G401 (cell line): Measurements from ENCODE around the gene LYRM4. TPM values are rescaled to one million over a fixed set of nuclear protein-coding genes. Genes with fewer than 3 reads are reported as not detected.

Source experiments
- DNase-seq: peaks from one replicate; pipeline ENCODE4 v3.0.0-alpha.2; 2015; ENCODE audit warnings: low spot score
- in situ Hi-C: cut with HindIII; loops from 2 replicates; pipeline ENCODE4 v1.10.0; 2016; ENCODE audit warnings: low sequenced_read_pairs, mixed read lengths
- total RNA-seq: library from RNA; depleted of rRNA; stranded (reverse); fragments of >200 nt; shearing (Covaris generic); gene quantifications from 2 replicates; pipeline ENCODE4 v1.2.3, GENCODE V29; 2014

Gene LYRM4
- total RNA-seq, 1 experiment from 2014 or later: 39.1 TPM

DNA sequence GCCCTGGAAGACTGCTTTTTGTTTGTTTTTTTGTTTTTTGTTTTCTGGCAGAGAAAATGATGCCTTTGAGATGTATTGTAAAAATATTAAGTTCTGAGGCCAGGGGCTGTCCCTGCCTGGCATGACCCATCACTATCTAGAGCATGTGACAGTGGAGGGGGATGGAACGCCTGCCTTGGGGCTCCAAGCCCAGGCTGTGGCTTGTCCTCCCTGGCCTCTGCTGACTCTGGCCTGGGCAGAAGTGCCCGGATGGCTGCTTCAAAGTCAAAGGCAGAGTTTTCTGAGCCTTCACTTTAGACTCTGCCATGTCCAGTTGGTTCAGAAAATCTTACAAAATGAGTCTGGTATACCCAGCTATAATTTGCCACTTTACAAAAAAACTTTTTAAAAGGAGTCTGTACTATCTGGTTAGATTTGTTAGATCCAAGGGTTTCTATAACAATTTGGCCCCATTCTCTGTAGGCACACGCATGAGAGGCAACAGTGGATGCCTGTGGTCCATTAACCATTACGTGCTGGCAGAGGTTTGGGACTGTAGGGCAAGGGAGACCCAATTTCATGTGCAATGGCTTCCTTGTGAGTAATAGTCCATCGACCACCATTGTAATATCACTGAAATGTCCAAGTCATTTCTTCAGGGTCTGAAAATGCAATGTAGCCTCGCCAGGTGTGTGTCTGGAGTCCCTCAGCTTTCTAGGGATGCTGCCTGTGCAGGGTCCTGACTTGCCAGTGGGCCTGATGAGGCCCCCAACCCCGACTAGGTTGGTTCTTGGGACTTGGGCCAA is 167.3 kb downstream of the LYRM4 start:
- in situ Hi-C loops: no loop called here
- no peak for DNase-seq

DNA sequence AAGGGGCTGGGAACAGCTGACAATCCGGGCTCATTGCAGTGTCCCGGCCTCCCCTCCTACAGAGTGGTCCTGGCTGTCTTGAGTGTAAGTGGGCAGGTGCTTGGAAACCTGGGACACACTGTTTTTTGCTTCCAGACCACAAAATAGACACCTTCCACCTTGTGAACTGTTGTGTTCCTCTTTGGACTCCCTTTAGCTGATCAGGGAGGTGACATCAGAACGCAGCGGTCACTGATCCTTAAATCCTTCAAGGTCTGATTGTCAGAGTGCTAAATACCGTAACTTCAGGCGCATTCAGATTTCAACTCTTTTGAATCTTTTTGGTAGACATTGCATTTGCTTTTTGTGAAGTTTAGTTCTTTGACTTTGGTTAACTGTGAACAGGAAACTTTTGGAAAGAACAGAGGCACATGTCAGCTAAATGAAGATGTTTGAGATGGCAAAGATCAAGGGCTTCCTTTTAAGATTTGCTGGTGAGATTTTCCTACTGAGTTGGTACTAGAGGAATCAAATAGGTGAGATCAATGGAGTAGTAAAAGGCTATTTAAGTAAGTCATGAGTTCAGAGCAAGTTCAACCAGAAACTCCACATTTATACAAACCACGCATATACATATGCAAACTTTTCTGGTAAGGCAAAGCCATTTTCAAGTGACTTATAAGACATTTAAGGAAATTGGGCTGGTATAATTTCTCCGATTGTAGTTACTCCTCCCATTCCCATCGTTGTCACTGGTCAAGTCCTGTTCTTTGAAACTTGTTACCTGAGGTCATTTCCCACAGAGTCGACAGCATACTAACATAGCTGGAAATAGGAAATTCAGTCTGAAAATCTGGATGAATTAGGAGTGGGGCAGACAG is 169.3 kb downstream of the LYRM4 start:
- in situ Hi-C loops: no loop called here
- DNase-seq: no peak

DNA sequence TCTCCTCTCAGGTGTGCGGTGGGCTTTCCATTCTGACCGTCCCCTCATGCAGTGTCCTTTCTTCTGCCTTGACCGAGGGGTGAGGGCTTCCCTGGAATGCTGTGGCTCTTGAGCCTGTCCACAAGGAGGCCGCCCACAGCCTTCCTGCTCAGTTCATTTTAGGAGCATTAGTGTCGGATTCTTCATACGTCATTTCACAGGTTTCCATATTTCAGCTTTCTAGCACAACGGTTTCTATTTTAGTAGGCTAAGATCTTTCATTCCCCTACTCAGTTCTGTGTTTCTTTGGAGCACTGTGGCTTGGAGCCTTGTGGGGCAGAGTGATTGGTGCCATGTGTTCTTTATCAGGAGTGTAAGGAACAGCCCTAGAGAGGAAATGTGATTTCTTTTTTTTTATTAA is 170.1 kb downstream of the LYRM4 start:
- in situ Hi-C loops: no loop called here
- no peak for DNase-seq

DNA sequence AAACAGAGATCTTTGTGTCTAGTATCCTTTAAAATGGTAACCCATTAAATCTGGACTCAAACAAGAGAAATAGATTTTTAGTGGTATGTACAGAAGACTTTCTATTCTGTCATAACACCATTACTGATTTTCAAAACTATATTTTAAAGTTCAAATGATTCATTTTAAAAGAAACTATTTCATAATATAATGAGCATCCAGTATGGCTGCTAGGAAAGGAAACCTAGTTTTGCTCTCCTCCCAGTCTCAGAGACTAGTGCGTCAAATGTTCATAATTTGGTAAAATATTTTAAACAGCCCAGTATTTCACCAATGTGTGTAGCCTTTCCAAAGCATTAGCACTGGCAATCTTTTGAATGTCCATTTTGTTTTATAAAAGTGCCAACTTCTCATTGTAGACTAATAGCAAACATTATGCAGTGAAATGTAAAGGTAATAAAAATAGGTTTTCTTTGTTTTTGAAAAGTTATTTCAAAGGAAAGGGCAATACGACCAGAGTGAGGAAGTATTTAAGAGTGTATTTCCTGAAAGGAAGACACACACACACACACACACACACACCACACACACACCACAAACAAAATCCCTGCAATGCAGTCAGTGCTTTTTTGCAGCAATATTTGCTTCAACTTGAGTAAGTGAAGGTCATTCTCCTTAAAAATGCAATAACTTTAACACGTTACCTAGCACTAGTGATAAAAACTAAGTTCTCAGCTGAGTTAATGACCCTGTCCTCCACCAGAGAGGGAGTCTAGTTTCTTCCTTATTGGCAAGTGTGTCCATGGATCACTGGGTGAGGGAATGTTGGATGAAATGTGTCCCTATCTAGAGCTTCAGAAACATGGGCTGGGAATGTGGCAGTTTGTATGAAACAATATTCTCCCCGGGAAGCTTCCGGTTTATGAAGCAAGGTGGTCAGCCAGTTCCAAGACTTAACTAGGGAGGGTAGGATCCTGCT is 171.0 kb downstream of the LYRM4 start:
- in situ Hi-C loops: no loop called here
- no peak for DNase-seq

DNA sequence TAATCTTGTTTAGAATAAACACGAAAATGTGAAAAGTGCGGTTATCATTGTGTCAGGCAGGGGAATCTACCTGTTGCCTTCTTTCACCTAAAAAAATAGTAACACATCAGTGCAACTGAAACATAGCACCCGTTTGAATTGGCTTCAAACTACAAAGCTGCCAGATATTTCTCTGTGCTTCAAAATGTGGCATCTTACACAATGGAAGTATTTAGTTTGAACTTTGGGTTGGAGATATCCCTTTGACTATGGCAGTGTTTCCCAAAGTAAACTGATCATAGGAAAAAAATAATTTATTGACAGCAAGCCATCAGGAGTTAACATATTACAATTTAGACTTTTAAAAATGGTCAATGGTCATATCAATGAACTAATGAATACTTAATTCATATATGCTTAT is 172.0 kb downstream of the LYRM4 start:
- no peak for DNase-seq
- in situ Hi-C loops: no loop called here

DNA sequence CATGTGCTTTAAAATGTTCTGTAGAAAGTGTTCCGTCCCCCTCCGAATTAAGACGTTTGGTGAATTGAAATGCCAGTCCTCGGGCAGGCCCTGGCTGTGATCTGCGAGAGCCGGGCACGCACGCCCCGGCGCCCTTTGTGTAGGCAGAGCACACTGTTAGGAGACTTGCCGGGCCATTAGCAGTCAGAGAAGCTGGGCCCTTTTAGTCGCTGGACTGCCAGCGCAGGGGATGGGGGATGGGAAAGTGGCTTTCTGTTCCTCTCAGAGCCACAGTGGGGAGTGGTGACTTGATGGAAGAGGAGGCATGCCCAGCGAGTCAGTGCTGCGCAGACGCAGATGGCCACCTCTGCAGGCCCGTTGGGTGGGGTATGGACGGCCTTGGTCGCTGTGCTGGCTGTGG is 173.4 kb downstream of the LYRM4 start:
- peak; percentile 17 for DNase-seq
- in situ Hi-C loops: no loop called here

DNA sequence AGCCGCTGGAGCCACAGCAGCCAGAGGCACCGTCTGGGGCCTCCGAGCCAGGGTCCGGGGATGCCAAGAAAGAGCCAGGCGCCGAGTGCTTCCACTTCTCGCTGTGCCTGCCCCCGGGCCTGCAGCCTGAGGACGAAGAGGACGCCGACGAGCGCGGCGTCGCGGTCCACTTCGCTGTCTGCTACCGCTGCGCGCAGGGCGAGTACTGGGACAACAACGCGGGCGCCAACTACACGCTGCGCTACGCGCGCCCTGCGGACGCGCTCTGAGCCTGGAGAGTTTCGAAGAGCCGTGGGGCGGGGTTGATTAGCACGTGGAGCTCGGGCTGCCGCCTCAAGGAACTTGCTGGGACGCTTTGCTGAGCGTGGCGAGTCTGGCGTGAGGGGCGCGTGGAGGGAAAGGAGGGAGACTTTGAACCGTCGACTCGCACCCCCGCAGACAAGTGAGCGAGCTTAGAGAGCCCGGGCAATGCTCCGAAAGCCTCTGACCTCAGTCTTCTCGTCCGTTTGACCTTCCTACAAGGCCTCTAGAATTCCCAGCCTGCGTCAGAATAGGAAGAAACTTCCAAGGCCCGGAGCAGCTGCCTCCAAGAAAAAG is 174.4 kb downstream of the LYRM4 start:
- in situ Hi-C loops: no loop called here
- DNase-seq: no peak

DNA sequence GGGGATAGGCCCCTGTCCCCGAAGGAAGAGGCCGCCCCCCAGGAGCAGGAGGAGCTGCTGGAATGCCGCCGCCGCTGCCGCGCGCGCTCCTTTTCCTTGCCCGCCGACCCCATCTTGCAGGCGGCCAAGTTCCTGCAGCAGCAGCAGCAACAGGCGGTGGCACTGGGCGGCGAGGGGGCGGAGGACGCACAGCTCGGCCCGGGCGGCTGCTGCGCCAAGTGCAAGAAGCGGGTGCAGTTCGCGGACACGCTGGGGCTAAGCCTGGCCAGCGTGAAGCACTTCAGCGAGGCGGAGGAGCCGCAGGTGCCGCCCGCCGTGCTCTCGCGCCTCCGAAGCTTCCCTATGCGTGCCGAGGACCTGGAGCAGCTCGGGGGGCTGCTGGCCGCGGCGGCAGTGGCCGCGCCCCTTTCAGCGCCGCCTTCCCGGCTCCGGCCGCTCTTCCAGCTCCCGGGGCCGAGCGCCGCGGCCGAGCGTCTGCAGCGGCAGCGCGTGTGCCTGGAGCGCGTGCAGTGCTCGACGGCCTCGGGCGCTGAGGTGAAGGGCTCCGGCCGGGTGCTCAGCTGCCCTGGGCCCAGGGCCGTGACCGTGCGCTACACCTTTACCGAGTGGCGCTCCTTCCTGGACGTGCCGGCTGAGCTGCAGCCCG is 175.0 kb downstream of the LYRM4 start:
- DNase-seq: no peak
- in situ Hi-C loops: no loop called here

DNA sequence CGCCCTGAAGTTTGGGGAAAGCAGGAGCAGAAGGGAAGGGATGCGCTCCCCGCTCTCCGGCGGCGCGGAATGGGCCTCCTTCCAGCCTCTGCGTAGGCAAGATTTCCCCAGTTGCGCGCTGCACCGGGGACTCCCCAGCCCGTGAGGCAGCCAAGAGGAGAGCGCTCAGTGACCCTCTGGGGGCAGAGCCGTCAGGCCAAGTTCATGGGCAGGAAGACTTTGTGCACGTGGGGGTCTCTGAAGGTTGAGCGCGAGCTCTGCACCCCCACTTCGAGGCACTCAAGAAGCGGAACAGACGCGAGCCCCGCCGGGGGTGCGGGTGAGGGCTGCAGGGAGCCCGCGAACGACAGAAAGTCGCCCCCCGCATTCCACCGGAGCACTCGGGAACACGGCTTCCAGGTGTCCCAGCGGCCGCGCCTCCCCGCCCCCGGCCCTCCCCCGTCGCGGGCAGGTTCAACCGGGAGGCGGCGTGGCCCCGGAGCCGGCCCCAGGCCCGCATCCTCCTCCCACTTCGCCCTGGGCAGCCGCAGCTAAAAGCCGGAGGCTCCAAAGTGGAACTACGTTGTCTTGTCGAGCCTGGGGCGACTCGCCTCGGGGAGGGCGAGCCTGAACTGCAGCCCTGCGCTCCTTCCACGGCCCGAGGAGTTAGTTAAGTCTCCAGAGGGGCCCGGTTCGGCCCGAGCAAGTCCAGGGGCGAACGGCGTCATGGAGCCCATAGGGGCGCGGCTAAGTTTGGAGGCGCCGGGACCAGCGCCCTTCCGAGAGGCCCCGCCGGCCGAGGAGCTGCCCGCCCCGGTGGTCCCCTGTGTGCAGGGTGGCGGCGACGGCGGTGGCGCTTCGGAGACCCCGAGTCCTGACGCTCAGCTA is 175.7 kb downstream of the LYRM4 start, which contains the start of gene PPP1R3G:
TSS of gene PPP1R3G (plus strand) at position 561 of the 867 bp plus-strand sequence. CDS start at position 706, 145 bp downstream.
- DNase-seq: no peak
- in situ Hi-C loops: no loop called here

DNA sequence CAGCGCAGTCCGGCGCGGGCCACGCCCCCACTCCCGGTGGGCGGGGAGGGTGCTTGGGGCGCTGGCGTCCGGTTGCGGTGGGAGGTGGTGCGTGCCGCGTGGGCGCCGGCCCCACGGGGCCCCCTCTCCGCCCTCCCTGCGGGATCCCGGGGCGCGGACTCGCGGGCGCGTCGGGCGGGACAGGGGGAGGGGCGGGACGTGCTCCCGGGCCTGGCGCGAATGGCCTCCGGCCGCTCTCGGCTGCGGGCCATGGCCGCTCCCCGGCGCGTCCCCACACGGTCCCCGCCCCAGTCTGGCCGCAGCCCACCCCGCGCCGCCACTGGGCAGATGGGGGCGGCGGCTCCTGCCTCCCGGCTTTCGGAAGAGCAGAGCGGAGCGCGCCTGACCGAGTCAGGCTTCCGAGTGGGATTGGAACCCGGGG is 176.4 kb downstream of the LYRM4 start:
- no peak for DNase-seq
- in situ Hi-C loops: no loop called here

DNA sequence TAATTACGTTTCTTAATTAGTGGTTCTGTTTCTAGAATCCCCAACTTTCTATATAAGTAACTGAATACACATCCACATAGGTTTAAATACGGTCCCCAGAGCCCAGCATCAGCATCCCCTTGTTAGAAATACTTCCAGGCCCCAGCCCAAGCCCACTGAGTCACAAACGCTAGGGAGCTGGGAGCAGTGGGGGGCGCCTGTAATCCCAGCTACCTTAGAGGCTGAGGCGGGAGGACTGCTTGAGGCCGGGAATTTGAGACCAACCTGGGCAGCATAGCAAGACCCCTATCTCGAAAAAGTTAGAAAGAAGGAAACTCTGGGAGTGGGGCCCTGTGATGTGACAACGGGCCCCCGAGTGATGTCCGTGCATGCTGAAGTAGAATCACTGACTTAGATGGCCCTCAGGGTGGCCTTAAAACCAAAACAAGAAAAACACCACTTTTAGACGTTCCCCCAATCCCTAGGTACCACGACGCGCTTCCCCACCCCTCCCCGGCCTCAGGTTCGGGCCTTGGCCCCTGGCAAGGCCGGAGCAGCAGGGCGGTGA is 176.9 kb downstream of the LYRM4 start:
- no peak for DNase-seq
- in situ Hi-C loops: no loop called here

DNA sequence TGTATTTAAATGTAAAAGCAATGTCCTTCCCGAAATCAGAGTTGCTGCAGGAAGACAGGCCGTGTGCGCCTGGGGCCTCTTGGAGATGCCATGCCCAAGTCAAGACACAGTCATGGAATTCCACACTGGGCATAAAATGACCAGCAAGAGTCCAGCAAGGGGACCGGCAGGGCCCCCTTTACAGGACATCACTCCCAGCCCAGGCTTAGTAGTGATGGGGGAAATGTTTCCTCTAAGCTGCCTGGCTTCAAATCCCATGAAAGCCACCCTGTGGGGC is 177.5 kb downstream of the LYRM4 start:
- no peak for DNase-seq
- in situ Hi-C loops: no loop called here

DNA sequence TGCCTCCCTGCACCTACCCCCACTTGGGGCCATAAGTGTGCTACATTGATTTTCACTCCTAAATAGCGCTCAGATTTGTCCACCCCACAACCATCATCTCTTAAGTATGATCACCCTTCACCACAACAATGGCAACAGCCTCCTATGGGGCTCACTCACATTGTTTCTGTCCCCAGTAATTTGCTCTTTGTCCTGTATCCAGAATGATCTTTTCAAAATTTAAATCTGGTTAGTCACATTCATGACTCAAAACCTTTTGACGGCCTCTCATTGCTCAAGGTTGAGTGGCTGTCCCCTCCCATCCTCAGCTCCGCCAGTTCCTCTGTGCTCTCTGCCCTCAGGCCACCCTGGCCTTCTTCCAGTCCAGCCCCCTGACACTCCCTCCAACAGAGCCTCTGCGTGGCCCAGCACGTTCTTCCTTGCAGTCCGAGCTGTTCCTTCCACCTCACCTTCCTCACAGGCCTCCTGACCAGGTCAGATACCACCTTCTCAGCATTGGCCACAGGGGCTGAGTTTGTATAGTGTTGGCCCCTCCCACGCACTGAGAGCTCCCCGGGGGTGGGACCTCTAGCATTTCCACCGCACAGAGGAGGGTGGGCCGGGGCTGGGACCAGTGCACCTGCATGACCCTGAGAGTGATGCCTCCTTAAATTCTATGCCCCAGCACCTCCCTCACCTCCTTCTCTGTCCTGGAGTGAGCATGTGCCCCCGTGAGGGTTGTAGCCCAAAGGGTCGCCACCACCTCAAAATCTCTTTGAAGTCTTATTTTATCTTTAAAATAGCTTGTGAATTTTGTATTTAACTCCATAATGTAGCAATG is 178.1 kb downstream of the LYRM4 start:
- DNase-seq: no peak
- in situ Hi-C loops: no loop called here

DNA sequence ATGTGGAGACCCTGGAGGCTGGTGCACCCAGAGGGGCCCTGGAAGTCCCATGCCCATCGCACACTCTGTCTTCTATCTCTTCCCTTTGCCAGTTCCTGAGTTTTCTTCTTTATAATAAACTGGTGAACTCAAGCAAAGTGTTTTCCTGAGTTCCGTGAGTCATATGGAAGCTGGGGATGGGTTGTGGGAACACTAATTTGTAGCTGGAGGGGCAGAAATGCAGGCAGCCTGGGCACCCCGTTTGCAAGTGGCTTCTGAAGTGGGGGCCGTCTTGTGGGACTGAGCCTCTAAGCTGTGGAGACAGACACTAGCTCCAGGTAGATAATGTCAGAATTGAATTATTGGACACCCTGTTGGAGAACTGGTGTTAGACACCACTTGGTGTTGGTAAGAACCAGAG is 178.8 kb downstream of the LYRM4 start:
- in situ Hi-C loops: no loop called here
- no peak for DNase-seq

DNA sequence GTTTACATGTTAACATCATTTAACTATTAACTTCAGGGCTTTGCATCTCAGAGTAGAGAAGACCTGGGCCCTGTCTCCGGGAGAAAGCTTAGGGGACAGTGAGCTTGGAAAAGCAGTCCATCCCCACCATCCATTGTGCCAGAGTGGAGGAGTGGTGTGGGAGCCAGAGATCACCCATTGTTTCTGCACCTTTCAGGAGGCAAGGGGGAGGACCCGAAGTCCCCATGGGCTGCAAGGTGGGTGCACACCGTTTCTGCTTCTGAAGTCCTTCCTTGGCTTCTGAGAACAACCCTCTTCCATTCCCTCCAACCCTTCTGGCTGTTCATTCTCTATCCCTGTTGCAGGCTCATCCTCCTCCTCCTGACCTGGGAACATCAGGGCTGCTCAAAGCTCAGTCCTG is 179.6 kb downstream of the LYRM4 start:
- in situ Hi-C loops: no loop called here
- no peak for DNase-seq

DNA sequence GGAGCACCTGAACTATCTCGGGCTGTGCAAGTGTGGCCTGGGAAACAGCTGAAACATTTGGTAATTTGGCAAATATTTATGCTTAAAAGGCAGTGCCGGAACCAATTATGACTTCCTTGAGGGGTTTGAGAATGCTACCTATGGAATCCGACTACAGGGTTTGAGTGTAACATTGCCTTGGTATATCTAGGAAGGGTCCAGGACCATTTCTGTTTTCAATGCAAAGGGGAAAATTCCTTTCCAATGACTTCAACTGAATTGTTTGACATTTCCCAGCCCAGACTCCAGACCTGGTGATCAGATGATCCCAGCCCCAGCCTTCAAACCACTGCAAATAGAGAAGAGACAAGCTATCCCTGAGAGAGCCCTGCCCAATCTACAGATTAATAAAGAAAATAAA is 180.2 kb downstream of the LYRM4 start:
- in situ Hi-C loops: no loop called here

DNA sequence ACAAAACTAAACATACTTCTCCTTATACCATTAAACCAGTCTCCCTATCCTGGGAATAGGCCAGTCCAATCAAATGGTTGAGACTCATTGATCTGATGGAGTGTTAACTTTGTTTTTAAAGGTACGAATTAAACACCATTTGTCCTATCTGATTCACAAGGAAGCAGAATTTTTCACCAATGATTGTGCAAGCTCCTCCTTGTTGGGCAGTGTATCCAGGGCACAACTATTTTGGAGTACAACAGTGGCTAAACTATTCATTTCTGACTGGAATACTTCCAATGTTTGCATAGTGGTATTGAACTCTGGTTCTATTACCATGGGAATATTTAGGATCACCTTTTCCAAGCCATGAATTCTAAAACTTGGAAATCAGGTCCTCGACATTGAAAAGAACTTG is 181.1 kb downstream of the LYRM4 start:
- no peak for DNase-seq
- in situ Hi-C loops: no loop called here

More for the DNA sequence above, 180.2 kb downstream of the LYRM4 start:
- no peak for DNase-seq
